A673 (cell line): ENCODE measurements around the gene GPBP1L1. TPM values are rescaled to one million over a fixed set of nuclear protein-coding genes. Genes with fewer than 3 reads are reported as not detected.

Source experiments
- BruUV-seq: library from RNA; stranded (reverse); fragments of 400-500 nt; replicated peaks from 2 replicates; lab custom pipeline; 2021; lab: Mats Ljungman, UMichigan
- CTCF ChIA-PET: fragments of 300-600 bp; sonication (Branson Sonifier 250); formaldehyde crosslinking; loops from one replicate; lab custom pipeline; 2022; ENCODE audit warnings: antibody characterized with exemption; lab: Charles Lee
- POLR2A ChIA-PET: fragments of 300-600 bp; sonication (Branson Sonifier 250); formaldehyde crosslinking; loops from one replicate; lab custom pipeline; 2022; ENCODE audit warnings: antibody characterized with exemption; ENCODE audit not compliant: low non-redundant PET; lab: Charles Lee
- DNase-seq: peaks from one replicate; pipeline ENCODE4 v3.0.0-alpha.2; 2015; ENCODE audit warnings: low spot score
- H3K27ac ChIP-seq: fragments of 200-600 bp; sonication (generic); 2 replicates; pipeline ENCODE4 v1.5.1; 2016; ENCODE audit warnings: mixed run types, low read depth, mild to moderate bottlenecking, mixed read lengths, antibody characterized with exemption, low read length; ENCODE audit not compliant: poor library complexity, severe bottlenecking
- H3K27me3 ChIP-seq: fragments of 200-600 bp; sonication (generic); replicated peaks from 2 replicates; pipeline ENCODE4 v1.6.1; 2017; ENCODE audit warnings: mixed run types, low read depth, mild to moderate bottlenecking, mixed read lengths, antibody characterized with exemption, low read length; ENCODE audit not compliant: insufficient read depth, poor library complexity
- H3K36me3 ChIP-seq: fragments of 200-600 bp; sonication (generic); 2 replicates; pipeline ENCODE4 v1.6.1; 2016; ENCODE audit warnings: mixed run types, mild to moderate bottlenecking, mixed read lengths, antibody characterized with exemption, low read length; ENCODE audit not compliant: insufficient read depth, poor library complexity, severe bottlenecking
- H3K4me1 ChIP-seq: fragments of 200-600 bp; sonication (generic); 2 replicates; pipeline ENCODE4 v1.6.1; 2017; ENCODE audit warnings: mixed run types, mild to moderate bottlenecking, mixed read lengths, antibody characterized with exemption, low read length; ENCODE audit not compliant: insufficient read depth, poor library complexity, severe bottlenecking
- H3K4me3 ChIP-seq: fragments of 200-600 bp; sonication (generic); 2 replicates; pipeline ENCODE4 v1.5.1; 2016; ENCODE audit warnings: low read depth, mixed run types, mild to moderate bottlenecking, mixed read lengths, low read length; ENCODE audit not compliant: poor library complexity, severe bottlenecking
- H3K9me3 ChIP-seq: fragments of 200-600 bp; sonication (generic); 2 replicates; pipeline ENCODE4 v1.6.1; 2016; ENCODE audit warnings: mixed run types, low read depth, mild to moderate bottlenecking, mixed read lengths, antibody characterized with exemption, low read length; ENCODE audit not compliant: poor library complexity, severe bottlenecking
- EZH2 ChIP-seq: fragments of 200-600 bp; sonication (generic); IDR thresholded peaks from 2 replicates; pipeline ENCODE4 v1.6.1; 2017; ENCODE audit warnings: borderline replicate concordance, low read depth, mild to moderate bottlenecking, mixed read lengths, antibody characterized with exemption, low read length; ENCODE audit not compliant: poor library complexity, severe bottlenecking
- intact Hi-C: fragments of 100-400 bp; cut with micrococcal nuclease; formaldehyde crosslinking; loops from one replicate; pipeline ENCODE4 v1.10.0; 2022; ENCODE audit not compliant: unreplicated experiment
- total RNA-seq: library from RNA; stranded (reverse); gene quantifications from 2 replicates; pipeline ENCODE4 v1.2.3, GENCODE V29; 2021
- TF ChIP-seq, protein P1 (sequence below): fragments of 300-800, 200-600 bp; sonication (generic); conservative IDR thresholded peaks from 2 replicates; pipeline ENCODE4 v1.5.1; 2017; ENCODE audit warnings: low read depth, mild to moderate bottlenecking, antibody characterized with exemption, low read length, moderate library complexity, mixed read lengths

GPBP1L1 gene
- total RNA-seq, 1 experiment from 2014 or later = 99.0 TPM

DNA sequence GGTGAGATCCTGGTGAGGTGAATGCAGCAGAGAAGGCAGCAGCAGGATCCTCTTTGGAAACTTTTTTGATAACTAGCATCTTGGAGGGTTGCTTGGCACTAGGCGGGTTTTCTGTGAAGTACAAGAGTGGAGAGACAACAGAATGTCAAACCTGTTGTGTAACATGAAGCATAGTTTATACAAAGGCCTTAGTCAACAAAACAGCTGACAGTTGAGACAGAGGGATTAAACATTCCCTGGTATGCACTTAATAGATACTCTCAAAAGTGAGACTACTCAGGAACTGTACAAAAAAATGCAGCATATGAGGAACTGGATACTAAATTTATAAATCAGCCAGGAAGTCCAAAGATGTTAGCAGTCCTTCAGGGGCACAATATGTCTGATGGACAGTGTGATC, 46.0 kb downstream of the GPBP1L1 start:
- no peak for DNase-seq
- BruUV-seq = no TSS peak
- H3K27me3 ChIP-seq = no peaks in the 10 kb centered on the region
- intact Hi-C loops = no loop called here
- no peaks in the 10 kb centered on the region for H3K9me3 ChIP-seq
- ChIA-PET CTCF (no interaction called here), POLR2A (no interaction called here)
- H3K36me3 ChIP-seq = peaks cover 72% of the 10 kb centered on the region
- no peak overlapping the region for H3K4me3 ChIP-seq
- no peak overlapping the region for H3K27ac ChIP-seq
- TF ChIP-seq, protein P1, sequence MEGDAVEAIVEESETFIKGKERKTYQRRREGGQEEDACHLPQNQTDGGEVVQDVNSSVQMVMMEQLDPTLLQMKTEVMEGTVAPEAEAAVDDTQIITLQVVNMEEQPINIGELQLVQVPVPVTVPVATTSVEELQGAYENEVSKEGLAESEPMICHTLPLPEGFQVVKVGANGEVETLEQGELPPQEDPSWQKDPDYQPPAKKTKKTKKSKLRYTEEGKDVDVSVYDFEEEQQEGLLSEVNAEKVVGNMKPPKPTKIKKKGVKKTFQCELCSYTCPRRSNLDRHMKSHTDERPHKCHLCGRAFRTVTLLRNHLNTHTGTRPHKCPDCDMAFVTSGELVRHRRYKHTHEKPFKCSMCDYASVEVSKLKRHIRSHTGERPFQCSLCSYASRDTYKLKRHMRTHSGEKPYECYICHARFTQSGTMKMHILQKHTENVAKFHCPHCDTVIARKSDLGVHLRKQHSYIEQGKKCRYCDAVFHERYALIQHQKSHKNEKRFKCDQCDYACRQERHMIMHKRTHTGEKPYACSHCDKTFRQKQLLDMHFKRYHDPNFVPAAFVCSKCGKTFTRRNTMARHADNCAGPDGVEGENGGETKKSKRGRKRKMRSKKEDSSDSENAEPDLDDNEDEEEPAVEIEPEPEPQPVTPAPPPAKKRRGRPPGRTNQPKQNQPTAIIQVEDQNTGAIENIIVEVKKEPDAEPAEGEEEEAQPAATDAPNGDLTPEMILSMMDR = no peak
- no peaks in the 10 kb centered on the region for H3K4me1 ChIP-seq

DNA sequence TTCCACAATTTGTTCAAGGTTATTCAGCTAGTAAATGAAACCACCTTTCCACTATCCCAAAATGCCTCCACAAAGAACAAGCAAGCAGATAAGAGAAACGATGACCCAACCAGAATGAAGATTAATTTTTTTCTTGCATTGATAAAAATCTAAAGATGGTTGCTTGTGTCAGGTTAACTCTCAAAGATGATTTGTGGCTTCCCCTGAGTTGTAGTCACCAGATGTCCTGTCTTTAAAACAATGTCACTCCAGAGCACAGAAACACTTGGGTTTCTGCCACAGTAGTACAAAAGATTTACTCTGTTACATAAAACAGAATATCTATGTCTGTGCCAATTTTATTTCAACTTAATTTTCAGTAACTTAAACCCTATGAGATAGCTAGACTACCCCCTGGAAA, 51.1 kb downstream of the GPBP1L1 start:
- Histone ChIP-seq H3K36me3 (peaks cover 99% of the 10 kb centered on the region), H3K4me3 (no peak overlapping the region), H3K27me3 (no peaks in the 10 kb centered on the region), H3K27ac (no peak overlapping the region), H3K4me1 (no peaks in the 10 kb centered on the region), H3K9me3 (no peaks in the 10 kb centered on the region)
- intact Hi-C loops = loop anchor here (10.0 kb wide), 1 partner anchor 250 kb away; no protein-coding TSS in a partner anchor
- BruUV-seq = no TSS peak
- CTCF ChIA-PET = no interaction called here
- DNase-seq = no peak
- POLR2A ChIA-PET = no interaction called here
- no peak for TF ChIP-seq EZH2
- TF ChIP-seq, protein P1 = no peak

DNA sequence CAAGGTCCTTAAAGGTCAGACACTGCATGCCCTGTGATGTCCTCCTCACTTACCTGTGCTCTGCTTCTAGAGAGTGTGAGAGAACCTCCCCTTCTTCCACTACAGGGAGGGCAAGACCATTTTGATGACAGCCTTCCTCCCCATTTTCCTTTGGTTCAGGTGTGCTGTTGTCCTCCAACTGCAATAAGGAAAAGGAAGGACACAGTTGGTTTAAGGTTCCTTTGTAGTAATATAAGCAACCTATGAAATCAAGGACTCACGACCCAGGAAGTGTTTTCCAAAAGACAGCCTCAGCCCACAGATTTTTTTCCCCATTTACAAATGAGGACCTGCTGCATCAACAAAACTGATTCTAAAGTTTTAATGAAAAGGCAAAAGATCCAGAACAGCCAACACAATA, 55.9 kb downstream of the GPBP1L1 start:
- CTCF ChIA-PET = no interaction called here
- peaks cover 84% of the 10 kb centered on the region for H3K36me3 ChIP-seq
- no TSS peak for BruUV-seq
- DNase-seq = no peak
- no peaks in the 10 kb centered on the region for H3K9me3 ChIP-seq
- no peak overlapping the region for H3K4me3 ChIP-seq
- H3K27ac ChIP-seq = no peak overlapping the region
- H3K27me3 ChIP-seq = no peaks in the 10 kb centered on the region
- POLR2A ChIA-PET = no interaction called here
- H3K4me1 ChIP-seq = no peaks in the 10 kb centered on the region
- TF ChIP-seq, protein P1 = no peak
- no peak for TF ChIP-seq EZH2
- intact Hi-C loops = loop anchor here (10.0 kb wide), 1 partner anchor 254 kb away; no protein-coding TSS in a partner anchor
